Effector memory CD8-positive, alpha-beta T cell (primary cell): Measurements from ENCODE around the gene LYSMD2.
"Not testable (repeated sequence)": the region's sequence is repeated elsewhere in the genome, so short reads cannot be mapped to it uniquely, and the experiment has no call there.

Experiments
- ATAC-seq: fragments of 150-1000 bp; cut with Tn5 transposase; replicated peaks from 2 replicates; pipeline ENCODE4 v1.10.0; 2021; ENCODE audit warnings: mild to moderate bottlenecking, moderate library complexity
- DNase-seq, 3 experiments: peaks; one replicate each; pipeline ENCODE4 v3.0.0; 2021
- H3K27ac Mint-ChIP-seq, 2 donors: one replicate each; pipeline ENCODE4 v1.8.0; 2022; ENCODE audit warnings: mild to moderate bottlenecking in 2 of 2, mixed read lengths in 2 of 2, moderate library complexity in 2 of 2
- H3K27me3 Mint-ChIP-seq, 2 donors: one replicate each; pipeline ENCODE4 v1.8.0; 2022; ENCODE audit warnings: mixed read lengths in 2 of 2
- H3K36me3 Mint-ChIP-seq: one replicate; pipeline ENCODE4 v1.8.0; 2022; ENCODE audit warnings: mild to moderate bottlenecking, moderate library complexity, mixed read lengths; ENCODE audit not compliant: insufficient read depth
- H3K4me1 Mint-ChIP-seq, 2 donors: one replicate each; pipeline ENCODE4 v1.8.0; 2022; ENCODE audit warnings: low read depth in 2 of 2, mixed read lengths in 2 of 2
- H3K4me3 Mint-ChIP-seq, 2 donors: one replicate each; pipeline ENCODE4 v1.8.0; 2022; ENCODE audit warnings: mild to moderate bottlenecking in 2 of 2, mixed read lengths in 2 of 2, moderate library complexity in 2 of 2
- H3K9me3 Mint-ChIP-seq, 2 donors: one replicate each; pipeline ENCODE4 v1.8.0; 2022; ENCODE audit warnings: mixed read lengths in 2 of 2
- total RNA-seq, 9 experiments: gene quantifications; one replicate each; lab custom pipeline; 2026; lab: John Stamatoyannopoulos, UW

LYSMD2 gene, protein sequence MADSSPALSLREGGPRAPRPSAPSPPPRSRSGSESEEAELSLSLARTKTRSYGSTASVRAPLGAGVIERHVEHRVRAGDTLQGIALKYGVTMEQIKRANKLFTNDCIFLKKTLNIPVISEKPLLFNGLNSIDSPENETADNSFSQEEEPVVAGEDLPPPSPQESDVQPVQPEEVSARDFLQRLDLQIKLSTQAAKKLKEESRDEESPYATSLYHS
- total RNA-seq, result 8.1 to 47.2 (median 22.8) reads per million in 9 experiments

DNA sequence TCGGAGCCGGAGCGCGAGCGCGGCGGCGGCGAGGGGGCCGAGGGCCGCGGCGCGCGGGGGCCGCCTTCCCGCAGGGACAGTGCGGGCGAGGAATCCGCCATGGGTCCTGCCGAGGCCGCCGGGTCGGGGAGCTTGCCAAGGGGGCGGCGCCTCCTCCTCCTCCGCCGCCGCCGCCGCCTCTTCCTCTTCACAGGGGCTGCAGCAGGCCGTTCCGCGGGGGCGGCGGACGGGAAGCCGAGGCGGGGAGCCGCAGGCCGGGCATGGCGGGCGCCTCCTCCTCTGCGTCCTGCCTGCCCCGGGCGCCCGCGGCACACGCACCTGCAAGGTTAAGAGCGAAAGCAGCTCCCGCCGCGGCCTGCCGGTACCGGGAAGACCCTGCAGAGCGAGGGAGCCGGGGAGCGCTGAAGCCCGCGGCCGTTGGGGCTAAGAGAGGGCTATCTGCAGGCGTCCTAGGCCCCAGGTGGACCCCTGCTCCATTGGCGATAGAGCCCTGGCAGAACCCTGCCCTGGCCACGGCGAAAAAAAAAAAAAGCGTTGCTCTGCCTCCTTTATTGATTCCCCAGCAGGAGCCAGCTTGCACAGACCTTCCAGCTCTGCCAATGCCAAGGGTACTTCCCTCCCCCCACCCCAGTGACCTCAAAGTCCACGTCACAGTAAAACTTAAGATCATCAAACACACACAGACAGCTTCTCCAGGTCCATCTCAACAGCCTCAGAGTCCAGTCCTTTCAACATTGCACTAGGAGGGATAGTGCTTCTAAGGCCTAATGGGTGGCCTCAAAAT, at the start of gene LYSMD2:
TSS of gene LYSMD2 (minus strand) at position 134 of the 784 bp plus-strand sequence. CDS start at position 101, 33 bp downstream.
- peak within 1 kb of the TSS; percentile 86 to 92 for H3K4me3 Mint-ChIP-seq
- DNase-seq (peak; percentile 48 to 60 (median 58)), ATAC-seq (peak; percentile 57)
- H3K9me3 Mint-ChIP-seq, result no peaks in the 10 kb centered on the region
- H3K27ac Mint-ChIP-seq, result peak within 1 kb of the TSS; percentile 98
- no peaks in the 10 kb centered on the region for H3K27me3 Mint-ChIP-seq
- H3K4me1 Mint-ChIP-seq, result peaks cover 44 to 53% of the 10 kb centered on the region in 2 donors
- peaks cover 14% of the 10 kb centered on the region for H3K36me3 Mint-ChIP-seq

DNA sequence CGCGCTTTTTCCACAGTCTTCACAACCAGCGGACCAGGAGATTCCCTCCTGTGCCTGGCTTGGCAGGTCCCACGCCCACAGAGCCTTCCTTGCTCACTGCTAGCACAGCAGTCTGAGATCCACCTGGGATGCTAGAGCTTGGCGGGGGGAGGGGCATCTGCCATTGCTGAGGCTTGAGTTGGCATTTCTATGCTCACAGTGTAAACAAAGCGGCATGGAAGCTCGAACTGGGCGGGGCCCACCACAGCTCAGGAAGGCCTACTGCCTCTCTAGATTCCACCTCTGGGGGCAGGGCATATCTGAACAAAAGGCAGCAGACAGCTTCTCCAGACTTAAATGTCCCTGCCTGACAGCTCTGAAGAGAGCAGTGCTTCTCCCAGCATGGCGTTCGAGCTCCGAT, 49.7 kb upstream of the LYSMD2 start:
- not testable (repeated sequence) for H3K27me3 Mint-ChIP-seq, DNase-seq, H3K4me3 Mint-ChIP-seq, H3K9me3 Mint-ChIP-seq, H3K4me1 Mint-ChIP-seq, H3K36me3 Mint-ChIP-seq, H3K27ac Mint-ChIP-seq, ATAC-seq

DNA sequence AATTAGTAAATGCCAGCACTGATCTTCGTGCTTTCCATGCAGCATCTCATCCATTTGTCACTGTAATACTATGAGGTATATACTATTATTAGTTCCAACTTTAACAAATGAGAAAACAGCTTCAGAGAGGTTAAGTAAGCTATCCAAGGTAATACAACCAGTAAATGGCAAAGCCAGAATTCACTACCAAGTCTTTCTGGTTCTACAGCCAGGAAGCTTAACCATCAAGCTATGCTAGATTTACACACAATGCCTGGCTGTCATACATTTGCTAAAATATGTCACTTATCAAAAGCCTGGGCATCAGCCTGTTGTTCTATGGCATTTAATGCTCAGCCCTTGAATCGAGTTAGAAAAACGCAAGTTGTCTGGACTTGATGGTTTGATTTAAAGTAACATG, 46.5 kb upstream of the LYSMD2 start:
- DNase-seq (no peak), ATAC-seq (no peak)
- H3K36me3 Mint-ChIP-seq, result peaks cover 9% of the 10 kb centered on the region
- H3K4me1 Mint-ChIP-seq, result peaks cover 0 to 5% of the 10 kb centered on the region in 2 donors
- no peaks in the 10 kb centered on the region for H3K9me3 Mint-ChIP-seq
- H3K27ac Mint-ChIP-seq, result no peak overlapping the region
- no peaks in the 10 kb centered on the region for H3K27me3 Mint-ChIP-seq
- no peak overlapping the region for H3K4me3 Mint-ChIP-seq

DNA sequence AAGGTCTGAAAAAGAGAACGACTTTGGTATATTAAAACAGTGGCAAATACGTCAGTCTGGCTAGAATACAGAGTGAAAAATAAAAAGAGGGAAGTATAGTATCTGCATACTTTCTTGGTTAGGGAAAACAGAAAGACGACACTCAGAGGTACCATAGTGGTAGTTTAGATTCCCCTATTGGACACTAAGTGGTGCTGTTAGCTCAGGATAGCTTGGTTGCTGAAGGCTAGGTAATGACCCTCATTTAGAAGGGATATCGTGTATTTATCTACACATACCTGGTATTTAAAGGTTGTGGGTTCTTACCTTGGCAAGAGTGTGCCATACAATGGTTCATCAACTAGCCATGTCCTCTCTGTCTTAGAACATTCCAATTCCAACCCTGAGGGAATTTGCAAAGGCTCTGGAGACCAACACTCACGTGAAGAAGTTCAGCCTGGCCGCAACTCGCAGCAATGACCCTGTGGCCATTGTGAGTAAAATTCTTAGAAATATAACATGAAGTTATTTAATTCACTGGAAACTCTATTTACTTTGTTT, 45.0 kb upstream of the LYSMD2 start:
- peaks cover 9% of the 10 kb centered on the region for H3K36me3 Mint-ChIP-seq
- H3K4me3 Mint-ChIP-seq, result no peak overlapping the region
- no peak for ATAC-seq
- H3K27me3 Mint-ChIP-seq, result no peaks in the 10 kb centered on the region
- peaks cover 0 to 5% of the 10 kb centered on the region in 2 donors for H3K4me1 Mint-ChIP-seq
- H3K27ac Mint-ChIP-seq, result no peak overlapping the region
- no peak for DNase-seq
- no peaks in the 10 kb centered on the region for H3K9me3 Mint-ChIP-seq

DNA sequence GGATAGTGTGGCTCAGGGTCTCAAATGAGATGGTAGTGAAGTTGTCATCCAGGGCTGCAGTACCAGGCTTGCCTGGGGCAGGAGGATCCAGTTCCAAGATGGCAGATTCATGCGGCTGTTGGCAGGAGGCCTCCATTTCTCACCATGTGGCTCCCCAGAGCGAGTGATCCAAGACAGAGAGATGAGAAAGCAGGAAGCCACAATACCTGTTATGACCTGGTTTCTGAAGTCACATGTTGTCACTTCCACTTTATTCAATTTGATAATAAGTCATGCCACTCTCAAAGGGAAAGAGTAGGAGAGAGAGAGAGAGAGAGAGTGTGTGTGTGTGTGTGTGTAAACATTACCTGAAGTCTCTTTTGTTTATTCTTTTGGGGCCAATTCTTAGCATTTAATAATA, 44.1 kb upstream of the LYSMD2 start:
- Mint-ChIP-seq H3K9me3 (no peaks in the 10 kb centered on the region), H3K27ac (no peak overlapping the region), H3K4me1 (peaks cover 0 to 6% of the 10 kb centered on the region in 2 donors), H3K36me3 (peaks cover 9% of the 10 kb centered on the region), H3K27me3 (no peaks in the 10 kb centered on the region), H3K4me3 (no peak overlapping the region)
- DNase-seq (no peak), ATAC-seq (no peak)

DNA sequence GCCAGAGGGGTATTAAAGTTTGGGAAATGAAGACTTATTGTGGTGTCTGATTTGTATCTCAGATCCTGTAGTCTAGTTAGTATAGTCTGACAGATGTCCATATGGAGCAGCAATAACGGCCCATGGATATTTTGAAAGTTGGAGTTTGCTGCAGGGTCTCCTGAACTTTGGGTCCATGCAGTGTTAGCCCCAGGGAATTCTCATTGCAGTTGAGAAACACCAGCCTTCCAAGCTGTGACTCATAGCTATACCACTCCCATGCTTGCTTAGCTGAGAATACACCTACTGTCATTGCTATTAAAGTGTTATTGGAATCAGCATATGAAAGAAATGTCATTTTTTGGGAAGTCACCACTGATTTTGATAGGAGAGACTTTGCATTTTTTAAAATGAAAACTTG, 43.2 kb upstream of the LYSMD2 start:
- ATAC-seq (no peak), DNase-seq (no peak)
- Mint-ChIP-seq H3K4me1 (peaks cover 4 to 12% of the 10 kb centered on the region in 2 donors), H3K27ac (no peak overlapping the region), H3K9me3 (no peaks in the 10 kb centered on the region), H3K27me3 (no peaks in the 10 kb centered on the region), H3K36me3 (peaks cover 10% of the 10 kb centered on the region), H3K4me3 (no peak overlapping the region)

DNA sequence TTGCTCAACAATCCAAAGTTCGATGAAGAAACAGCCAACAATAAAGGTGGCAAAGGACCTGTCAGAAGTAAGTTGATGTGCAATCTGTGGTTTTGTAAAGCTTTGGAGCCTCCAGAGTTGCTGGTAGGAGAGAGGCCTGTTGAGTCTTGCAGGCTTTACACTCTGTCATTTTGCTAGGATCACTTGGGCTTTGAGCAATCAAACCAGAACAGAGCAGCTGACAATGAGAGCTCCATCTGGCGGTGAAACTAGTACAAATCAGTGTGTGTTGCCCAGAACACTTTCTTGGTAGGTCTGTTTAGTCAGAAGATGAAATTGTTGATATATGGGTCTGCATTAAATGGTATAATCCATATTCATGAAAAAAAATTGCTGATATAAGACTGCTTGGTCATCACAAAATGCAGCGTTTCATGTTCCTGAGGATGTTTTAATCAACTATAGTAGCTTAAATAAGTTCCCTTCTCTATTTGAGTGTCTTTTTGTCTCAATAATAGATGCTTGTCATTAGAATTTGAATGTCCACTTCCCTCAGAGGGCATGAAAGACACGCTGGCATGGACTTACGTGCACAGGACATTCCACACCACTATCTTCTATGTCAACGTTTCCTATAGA, 39.6 kb upstream of the LYSMD2 start:
- Mint-ChIP-seq H3K27ac (no peak overlapping the region), H3K4me1 (peaks cover 7 to 12% of the 10 kb centered on the region in 2 donors), H3K36me3 (peaks cover 5% of the 10 kb centered on the region), H3K4me3 (no peak overlapping the region), H3K27me3 (no peaks in the 10 kb centered on the region), H3K9me3 (no peaks in the 10 kb centered on the region)
- ATAC-seq, result peak; percentile 87
- peak; percentile 61 to 67 (median 62) for DNase-seq

DNA sequence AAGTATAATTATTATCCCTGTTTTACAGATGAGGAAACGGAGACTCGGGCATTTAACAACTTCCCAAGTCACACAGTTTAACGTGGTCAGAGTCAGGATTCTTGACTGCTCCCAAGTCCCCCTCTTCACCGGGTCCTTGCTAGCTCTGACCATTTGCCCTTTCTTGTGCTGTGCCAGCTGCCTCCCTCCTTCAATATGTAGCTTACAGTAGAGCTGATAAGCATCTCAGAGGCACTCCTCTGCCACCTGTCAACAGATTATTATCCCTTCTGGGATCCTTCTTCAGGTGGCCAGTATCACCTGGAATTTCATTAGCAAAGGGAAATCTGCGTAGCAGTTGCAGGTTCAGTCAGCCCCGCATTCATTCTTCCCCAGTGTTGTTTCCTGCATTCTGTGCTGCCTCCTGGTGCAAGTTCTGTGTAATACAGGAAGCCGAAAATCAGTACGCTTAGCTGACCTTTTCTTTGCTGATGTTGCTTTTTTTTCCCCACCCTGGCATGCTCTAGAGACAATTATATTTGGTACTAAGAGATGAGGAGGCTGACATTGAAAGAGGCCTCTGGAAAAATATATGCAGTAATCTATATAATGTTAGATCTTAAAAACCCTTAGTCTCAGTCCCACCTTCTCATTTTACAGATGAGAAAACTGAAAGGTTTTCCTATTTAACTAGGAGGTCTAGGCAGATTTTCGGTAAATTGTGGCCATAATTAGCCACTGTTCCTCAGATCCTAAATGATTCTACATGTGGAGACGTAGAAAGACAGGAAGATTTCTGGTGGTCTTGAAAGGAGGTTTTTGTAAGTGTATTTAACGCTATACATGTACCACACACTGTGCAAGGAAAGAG, 38.7 kb upstream of the LYSMD2 start:
- Mint-ChIP-seq H3K4me1 (peaks cover 6 to 8% of the 10 kb centered on the region in 2 donors), H3K9me3 (no peaks in the 10 kb centered on the region), H3K27ac (peak overlapping the region in 1 of 2 donors; percentile 38), H3K27me3 (no peaks in the 10 kb centered on the region), H3K4me3 (no peak overlapping the region), H3K36me3 (peaks cover 5% of the 10 kb centered on the region)
- DNase-seq (peak; percentile 29 to 48 (median 42)), ATAC-seq (peak; percentile 77)

DNA sequence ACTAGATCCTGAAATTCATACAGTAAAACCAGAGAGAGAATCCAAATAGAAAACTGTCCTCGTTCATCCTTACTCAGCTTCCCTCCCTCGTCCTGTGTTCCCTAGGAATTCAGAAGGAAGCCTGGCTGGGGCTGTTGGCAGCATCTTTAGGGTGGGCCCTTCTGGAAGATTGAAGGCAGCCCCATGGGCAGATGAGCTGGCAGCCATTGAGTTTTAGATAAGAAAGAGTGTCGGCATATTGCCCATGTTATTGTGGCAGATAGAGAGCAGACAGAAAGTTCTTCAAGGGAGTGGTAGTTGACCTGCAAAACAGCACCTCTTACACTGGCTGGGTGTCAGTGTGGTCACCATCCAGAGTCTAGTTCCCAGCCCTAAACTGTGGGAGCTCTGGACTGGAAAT, 37.5 kb upstream of the LYSMD2 start:
- H3K27ac Mint-ChIP-seq, result no peak overlapping the region
- no peaks in the 10 kb centered on the region for H3K27me3 Mint-ChIP-seq
- H3K4me3 Mint-ChIP-seq, result no peak overlapping the region
- peaks cover 5% of the 10 kb centered on the region for H3K36me3 Mint-ChIP-seq
- peaks cover 6 to 8% of the 10 kb centered on the region in 2 donors for H3K4me1 Mint-ChIP-seq
- no peak for DNase-seq
- no peak for ATAC-seq
- H3K9me3 Mint-ChIP-seq, result no peaks in the 10 kb centered on the region

DNA sequence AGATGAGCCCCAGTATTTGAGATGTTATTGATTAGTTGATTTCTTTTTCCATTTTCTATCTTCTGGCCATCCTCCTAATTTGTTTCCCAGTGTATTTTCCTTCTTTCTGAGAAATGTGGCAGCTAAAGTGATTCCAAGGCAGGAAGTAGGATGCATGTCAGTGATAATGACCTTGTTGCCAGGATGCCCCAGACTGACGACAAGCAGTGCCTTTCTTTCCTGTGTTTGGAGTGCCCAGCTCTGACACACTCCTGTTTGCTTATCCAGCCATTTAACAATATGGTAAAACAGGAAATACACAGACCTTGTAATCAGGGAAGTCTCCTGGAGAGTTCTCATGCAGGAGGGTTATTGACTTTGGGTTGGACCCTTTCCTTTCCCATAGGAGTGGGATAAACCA, 34.3 kb upstream of the LYSMD2 start:
- no peak overlapping the region for H3K4me3 Mint-ChIP-seq
- peaks cover 5% of the 10 kb centered on the region for H3K36me3 Mint-ChIP-seq
- H3K9me3 Mint-ChIP-seq, result no peaks in the 10 kb centered on the region
- ATAC-seq (no peak), DNase-seq (no peak)
- H3K4me1 Mint-ChIP-seq, result peaks cover 15 to 16% of the 10 kb centered on the region in 2 donors
- H3K27me3 Mint-ChIP-seq, result no peaks in the 10 kb centered on the region
- no peak overlapping the region for H3K27ac Mint-ChIP-seq

DNA sequence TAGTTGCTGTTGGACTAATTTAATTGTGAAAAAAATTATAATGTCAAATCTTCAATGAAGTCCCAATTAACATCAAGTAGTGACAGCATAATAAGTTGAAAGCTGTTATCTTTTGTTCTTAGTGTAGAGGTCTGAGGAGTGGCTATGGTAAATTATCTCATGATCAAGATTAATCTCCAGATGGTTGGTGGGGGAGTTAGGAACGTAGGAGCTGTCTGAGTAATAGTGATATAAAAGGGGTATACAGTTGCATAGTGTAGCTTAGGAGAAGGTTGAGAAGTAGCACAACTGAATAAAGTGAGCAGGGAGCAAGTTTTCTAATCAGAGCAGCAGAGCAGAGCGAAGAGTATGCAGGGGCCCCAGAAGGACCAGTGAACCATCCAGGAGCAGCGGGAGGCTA, 33.4 kb upstream of the LYSMD2 start:
- Mint-ChIP-seq H3K4me3 (no peak overlapping the region), H3K27me3 (no peaks in the 10 kb centered on the region), H3K36me3 (peaks cover 8% of the 10 kb centered on the region), H3K9me3 (no peaks in the 10 kb centered on the region), H3K27ac (no peak overlapping the region), H3K4me1 (peaks cover 9 to 12% of the 10 kb centered on the region in 2 donors)
- no peak for ATAC-seq
- DNase-seq, result no peak

DNA sequence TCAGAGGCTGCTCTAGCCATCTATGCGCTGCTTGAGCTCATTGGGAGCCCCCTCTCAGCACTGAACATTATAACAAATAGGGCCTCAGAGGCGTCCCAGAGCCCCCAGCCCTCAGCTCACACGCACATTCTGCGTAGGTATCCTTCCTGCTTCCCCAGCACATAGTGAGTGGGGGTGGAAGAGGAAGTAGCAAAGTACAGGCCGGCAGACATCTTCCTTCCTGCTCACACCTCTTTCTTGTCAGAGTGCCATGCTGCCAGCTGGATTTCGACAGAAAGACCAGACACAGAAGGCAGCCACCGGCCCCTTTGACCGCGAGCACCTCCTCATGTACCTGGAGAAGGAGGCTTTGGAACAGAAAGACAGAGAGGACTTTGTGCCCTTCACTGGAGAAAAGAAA, 30.6 kb upstream of the LYSMD2 start:
- Mint-ChIP-seq H3K4me3 (peak overlapping the region in 1 of 2 donors; percentile 17), H3K36me3 (peaks cover 2% of the 10 kb centered on the region), H3K27me3 (no peaks in the 10 kb centered on the region), H3K4me1 (peaks cover 9 to 11% of the 10 kb centered on the region in 2 donors), H3K9me3 (no peaks in the 10 kb centered on the region), H3K27ac (peak overlapping the region; percentile 53 to 77)
- DNase-seq (peak in 1 of 3 experiments; percentile 20), ATAC-seq (peak; percentile 45)

DNA sequence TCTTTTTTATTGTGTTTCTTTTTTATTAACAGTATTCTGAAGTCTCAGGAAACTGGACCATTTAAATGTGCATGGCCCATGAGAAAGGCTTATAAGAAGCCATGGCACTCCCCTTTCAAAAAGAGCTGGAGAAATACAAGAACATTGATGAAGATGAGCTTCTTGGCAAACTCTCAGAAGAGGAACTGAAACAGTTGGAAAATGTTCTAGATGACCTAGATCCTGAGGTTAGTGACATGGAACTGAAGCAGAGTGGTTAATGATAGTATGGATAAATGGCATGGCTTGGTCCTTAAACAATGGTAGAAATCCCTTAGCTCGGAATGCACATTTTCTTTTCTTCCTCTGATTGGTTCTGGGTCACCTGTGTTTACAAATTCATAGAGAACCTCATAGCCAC, 28.9 kb upstream of the LYSMD2 start:
- H3K27ac Mint-ChIP-seq, result no peak overlapping the region

More for the DNA sequence above, 28.9 kb upstream of the LYSMD2 start:
- Mint-ChIP-seq H3K4me1 (peaks cover 7 to 9% of the 10 kb centered on the region in 2 donors), H3K9me3 (no peaks in the 10 kb centered on the region), H3K36me3 (peaks cover 2% of the 10 kb centered on the region), H3K4me3 (no peak overlapping the region), H3K27me3 (no peaks in the 10 kb centered on the region)
- ATAC-seq (no peak), DNase-seq (no peak)
